ENCODE results near the gene CAT.

GRCh38 chr11:34457607-34458006 lies 18.9 kb downstream of the CAT start:
- TF ChIP-seq REST (IDR thresholded peaks at IDR 0.05; ENCODE audit: insufficient read depth in 1 of 2, low read depth in 2 of 2, low read length in 2 of 2) (no peak), SIN3A (IDR thresholded peaks at IDR 0.05; ENCODE audit: borderline replicate concordance, insufficient read depth, low read length) (no peak), POLR2AphosphoS5 (IDR thresholded peaks at IDR 0.05; ENCODE audit: low read depth, low read length) (no peak), FOXP2 (optimal IDR thresholded peaks at IDR 0.05; ENCODE audit: borderline replicate concordance, extremely low read depth, extremely low read length, insufficient read depth) (no peak)
